ENCODE measurements around the gene PGLYRP3. TPM values are rescaled to one million over a fixed set of nuclear protein-coding genes. Genes with fewer than 3 reads are reported as not detected.

The PGLYRP3 gene
- total and polyA plus RNA-seq, 2 of the 8 experiments (the other 6 are each of a cell fraction or from before 2014, with no cell fraction given) = not detected

DNA sequence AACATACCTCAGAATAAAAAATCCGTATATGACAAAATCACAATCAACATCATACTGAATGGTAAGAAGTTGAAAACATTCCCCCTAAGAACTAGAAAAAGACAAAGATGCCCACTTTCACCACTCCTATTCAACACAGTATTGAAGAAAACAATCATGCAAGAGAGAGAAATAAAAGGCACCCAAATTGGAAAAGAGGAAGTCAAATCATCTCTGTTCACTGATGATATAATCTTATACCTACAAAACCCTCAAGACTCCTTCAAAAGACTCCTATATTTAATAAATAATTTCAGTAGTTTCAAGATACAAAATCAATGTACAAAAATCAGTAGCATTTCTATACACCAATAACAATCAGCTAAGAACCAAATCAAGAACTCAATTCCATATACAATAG is 21.1 kb upstream of the PGLYRP3 start (continued):
- TF ChIP-seq, protein P1, sequence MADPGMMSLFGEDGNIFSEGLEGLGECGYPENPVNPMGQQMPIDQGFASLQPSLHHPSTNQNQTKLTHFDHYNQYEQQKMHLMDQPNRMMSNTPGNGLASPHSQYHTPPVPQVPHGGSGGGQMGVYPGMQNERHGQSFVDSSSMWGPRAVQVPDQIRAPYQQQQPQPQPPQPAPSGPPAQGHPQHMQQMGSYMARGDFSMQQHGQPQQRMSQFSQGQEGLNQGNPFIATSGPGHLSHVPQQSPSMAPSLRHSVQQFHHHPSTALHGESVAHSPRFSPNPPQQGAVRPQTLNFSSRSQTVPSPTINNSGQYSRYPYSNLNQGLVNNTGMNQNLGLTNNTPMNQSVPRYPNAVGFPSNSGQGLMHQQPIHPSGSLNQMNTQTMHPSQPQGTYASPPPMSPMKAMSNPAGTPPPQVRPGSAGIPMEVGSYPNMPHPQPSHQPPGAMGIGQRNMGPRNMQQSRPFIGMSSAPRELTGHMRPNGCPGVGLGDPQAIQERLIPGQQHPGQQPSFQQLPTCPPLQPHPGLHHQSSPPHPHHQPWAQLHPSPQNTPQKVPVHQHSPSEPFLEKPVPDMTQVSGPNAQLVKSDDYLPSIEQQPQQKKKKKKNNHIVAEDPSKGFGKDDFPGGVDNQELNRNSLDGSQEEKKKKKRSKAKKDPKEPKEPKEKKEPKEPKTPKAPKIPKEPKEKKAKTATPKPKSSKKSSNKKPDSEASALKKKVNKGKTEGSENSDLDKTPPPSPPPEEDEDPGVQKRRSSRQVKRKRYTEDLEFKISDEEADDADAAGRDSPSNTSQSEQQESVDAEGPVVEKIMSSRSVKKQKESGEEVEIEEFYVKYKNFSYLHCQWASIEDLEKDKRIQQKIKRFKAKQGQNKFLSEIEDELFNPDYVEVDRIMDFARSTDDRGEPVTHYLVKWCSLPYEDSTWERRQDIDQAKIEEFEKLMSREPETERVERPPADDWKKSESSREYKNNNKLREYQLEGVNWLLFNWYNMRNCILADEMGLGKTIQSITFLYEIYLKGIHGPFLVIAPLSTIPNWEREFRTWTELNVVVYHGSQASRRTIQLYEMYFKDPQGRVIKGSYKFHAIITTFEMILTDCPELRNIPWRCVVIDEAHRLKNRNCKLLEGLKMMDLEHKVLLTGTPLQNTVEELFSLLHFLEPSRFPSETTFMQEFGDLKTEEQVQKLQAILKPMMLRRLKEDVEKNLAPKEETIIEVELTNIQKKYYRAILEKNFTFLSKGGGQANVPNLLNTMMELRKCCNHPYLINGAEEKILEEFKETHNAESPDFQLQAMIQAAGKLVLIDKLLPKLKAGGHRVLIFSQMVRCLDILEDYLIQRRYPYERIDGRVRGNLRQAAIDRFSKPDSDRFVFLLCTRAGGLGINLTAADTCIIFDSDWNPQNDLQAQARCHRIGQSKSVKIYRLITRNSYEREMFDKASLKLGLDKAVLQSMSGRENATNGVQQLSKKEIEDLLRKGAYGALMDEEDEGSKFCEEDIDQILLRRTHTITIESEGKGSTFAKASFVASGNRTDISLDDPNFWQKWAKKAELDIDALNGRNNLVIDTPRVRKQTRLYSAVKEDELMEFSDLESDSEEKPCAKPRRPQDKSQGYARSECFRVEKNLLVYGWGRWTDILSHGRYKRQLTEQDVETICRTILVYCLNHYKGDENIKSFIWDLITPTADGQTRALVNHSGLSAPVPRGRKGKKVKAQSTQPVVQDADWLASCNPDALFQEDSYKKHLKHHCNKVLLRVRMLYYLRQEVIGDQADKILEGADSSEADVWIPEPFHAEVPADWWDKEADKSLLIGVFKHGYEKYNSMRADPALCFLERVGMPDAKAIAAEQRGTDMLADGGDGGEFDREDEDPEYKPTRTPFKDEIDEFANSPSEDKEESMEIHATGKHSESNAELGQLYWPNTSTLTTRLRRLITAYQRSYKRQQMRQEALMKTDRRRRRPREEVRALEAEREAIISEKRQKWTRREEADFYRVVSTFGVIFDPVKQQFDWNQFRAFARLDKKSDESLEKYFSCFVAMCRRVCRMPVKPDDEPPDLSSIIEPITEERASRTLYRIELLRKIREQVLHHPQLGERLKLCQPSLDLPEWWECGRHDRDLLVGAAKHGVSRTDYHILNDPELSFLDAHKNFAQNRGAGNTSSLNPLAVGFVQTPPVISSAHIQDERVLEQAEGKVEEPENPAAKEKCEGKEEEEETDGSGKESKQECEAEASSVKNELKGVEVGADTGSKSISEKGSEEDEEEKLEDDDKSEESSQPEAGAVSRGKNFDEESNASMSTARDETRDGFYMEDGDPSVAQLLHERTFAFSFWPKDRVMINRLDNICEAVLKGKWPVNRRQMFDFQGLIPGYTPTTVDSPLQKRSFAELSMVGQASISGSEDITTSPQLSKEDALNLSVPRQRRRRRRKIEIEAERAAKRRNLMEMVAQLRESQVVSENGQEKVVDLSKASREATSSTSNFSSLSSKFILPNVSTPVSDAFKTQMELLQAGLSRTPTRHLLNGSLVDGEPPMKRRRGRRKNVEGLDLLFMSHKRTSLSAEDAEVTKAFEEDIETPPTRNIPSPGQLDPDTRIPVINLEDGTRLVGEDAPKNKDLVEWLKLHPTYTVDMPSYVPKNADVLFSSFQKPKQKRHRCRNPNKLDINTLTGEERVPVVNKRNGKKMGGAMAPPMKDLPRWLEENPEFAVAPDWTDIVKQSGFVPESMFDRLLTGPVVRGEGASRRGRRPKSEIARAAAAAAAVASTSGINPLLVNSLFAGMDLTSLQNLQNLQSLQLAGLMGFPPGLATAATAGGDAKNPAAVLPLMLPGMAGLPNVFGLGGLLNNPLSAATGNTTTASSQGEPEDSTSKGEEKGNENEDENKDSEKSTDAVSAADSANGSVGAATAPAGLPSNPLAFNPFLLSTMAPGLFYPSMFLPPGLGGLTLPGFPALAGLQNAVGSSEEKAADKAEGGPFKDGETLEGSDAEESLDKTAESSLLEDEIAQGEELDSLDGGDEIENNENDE (IDR thresholded peaks at IDR 0.05; ENCODE audit: insufficient replicate concordance, low read length) = no peak
- no peak for TF ChIP-seq SP2 (IDR thresholded peaks at IDR 0.05; ENCODE audit: low read length)
- TF ChIP-seq NRF1 (IDR thresholded peaks at IDR 0.05; ENCODE audit: low read depth, low read length) = no peak
- TF ChIP-seq CEBPB (IDR thresholded peaks at IDR 0.05; ENCODE audit: low read depth, low read length) = no peak
- no peak for TF ChIP-seq SP1 (IDR thresholded peaks at IDR 0.05; ENCODE audit: low read depth, low read length)
- TF ChIP-seq RAD21 (IDR thresholded peaks at IDR 0.05 in 1 of 2, conservative IDR thresholded peaks at IDR 0.05 in 1 of 2; ENCODE audit: low read depth in 2 of 2, low read length in 2 of 2) = no peak
- TF ChIP-seq RXRA (IDR thresholded peaks at IDR 0.05; ENCODE audit: insufficient read depth, low read depth, low read length) = no peak
- TF ChIP-seq PHF8 (conservative IDR thresholded peaks at IDR 0.05; ENCODE audit: low read depth, low read length) = no peak

Data from H1 (cell line).